Left ventricle myocardium inferior (tissue), 1 donor: ENCODE results near the gene CETN2. TPM values are rescaled to one million over a fixed set of nuclear protein-coding genes. Genes with fewer than 3 reads are reported as not detected.

Experiments
- DNase-seq: peaks from one replicate; pipeline ENCODE4 v3.0.0-alpha.2; 2020
- H3K27ac ChIP-seq: fragments of 200-600 bp; replicated peaks from 2 replicates; pipeline ENCODE4 v1.8.0; 2021
- H3K27me3 ChIP-seq: fragments of 200-600 bp; 2 replicates; pipeline ENCODE4 v1.8.0; 2021; ENCODE audit warnings: low read depth
- H3K36me3 ChIP-seq: fragments of 200-600 bp; 2 replicates; pipeline ENCODE4 v1.8.0; 2021
- H3K4me1 ChIP-seq: fragments of 200-600 bp; 2 replicates; pipeline ENCODE4 v1.8.0; 2021
- H3K4me3 ChIP-seq: fragments of 200-600 bp; 2 replicates; pipeline ENCODE4 v1.8.0; 2021; ENCODE audit warnings: mild to moderate bottlenecking, moderate library complexity
- H3K9me3 ChIP-seq: fragments of 200-600 bp; replicated peaks from 2 replicates; pipeline ENCODE4 v1.8.0; 2021
- intact Hi-C: fragments of 100-400 bp; cut with micrococcal nuclease; formaldehyde crosslinking; loops from one replicate; pipeline ENCODE4 v1.11.0; 2022
- total RNA-seq: library from RNA; stranded (reverse); fragmentation: NEBNext Ultra II Directional; extraction: Animal tissue kit (Norgen Biotek cat#: 25700); gene quantifications from one replicate; pipeline ENCODE4 v1.2.1, GENCODE V29; 2021
- TF ChIP-seq, protein P1 (sequence below): fragments of 200-600 bp; IDR thresholded peaks from 2 replicates; pipeline ENCODE4 v1.8.0; 2021; ENCODE audit warnings: antibody characterized with exemption, mild to moderate bottlenecking, borderline replicate concordance
- donor health status: DM: no; HTN: yes; CAD: no; lungs with severe emphysema.

The CETN2 gene
- total RNA-seq, 1 donor from 2014 or later, result 24.1 TPM

DNA sequence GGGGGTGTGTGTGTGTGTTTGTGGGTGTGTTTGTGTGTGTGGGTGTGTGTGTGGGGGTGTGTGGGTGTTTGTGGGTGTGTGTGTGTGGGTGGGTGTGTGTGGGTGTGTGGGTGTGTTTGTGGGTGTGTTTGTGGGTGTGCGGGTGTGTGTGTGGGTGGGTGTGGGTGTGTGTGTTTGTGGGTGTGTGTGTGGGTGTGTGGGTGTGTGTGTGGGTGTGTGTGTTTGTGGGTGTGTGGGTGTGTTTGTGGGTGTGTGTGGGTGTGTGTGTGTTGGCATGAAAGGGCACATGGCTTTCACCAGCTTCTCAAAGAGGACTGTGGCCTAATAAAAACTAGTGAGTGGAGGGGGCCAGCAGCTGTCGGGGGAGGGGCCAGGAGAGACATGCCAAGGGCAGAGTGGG is 42.0 kb upstream of the CETN2 start:
- intact Hi-C loops, result no loop called here

DNA sequence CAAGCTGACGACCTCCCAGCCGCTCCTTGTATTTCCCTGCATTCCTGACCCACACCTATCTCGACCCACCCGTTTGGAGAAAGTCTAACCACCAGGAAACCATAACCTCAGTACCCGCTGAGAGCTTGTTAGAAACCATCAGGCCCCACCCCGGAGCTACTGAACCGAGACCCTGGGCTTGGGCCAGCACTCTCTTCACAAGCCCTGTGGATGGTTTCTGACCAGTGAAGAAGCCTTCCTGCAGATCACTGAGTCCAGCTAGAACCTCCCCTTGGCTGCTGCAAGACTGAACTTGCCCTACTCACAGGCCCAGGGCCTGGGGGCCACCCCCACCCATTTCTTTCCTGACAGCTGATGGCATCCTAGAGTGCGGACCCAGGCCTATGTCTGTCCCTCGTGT is 40.7 kb upstream of the CETN2 start:
- Histone ChIP-seq H3K4me1 (no peaks in the 10 kb centered on the region), H3K27ac (no peak overlapping the region), H3K4me3 (no peak overlapping the region), H3K36me3 (peaks cover 20% of the 10 kb centered on the region), H3K27me3 (no peaks in the 10 kb centered on the region), H3K9me3 (no peaks in the 10 kb centered on the region)
- TF ChIP-seq, protein P1, sequence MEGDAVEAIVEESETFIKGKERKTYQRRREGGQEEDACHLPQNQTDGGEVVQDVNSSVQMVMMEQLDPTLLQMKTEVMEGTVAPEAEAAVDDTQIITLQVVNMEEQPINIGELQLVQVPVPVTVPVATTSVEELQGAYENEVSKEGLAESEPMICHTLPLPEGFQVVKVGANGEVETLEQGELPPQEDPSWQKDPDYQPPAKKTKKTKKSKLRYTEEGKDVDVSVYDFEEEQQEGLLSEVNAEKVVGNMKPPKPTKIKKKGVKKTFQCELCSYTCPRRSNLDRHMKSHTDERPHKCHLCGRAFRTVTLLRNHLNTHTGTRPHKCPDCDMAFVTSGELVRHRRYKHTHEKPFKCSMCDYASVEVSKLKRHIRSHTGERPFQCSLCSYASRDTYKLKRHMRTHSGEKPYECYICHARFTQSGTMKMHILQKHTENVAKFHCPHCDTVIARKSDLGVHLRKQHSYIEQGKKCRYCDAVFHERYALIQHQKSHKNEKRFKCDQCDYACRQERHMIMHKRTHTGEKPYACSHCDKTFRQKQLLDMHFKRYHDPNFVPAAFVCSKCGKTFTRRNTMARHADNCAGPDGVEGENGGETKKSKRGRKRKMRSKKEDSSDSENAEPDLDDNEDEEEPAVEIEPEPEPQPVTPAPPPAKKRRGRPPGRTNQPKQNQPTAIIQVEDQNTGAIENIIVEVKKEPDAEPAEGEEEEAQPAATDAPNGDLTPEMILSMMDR, result no peak
- no peak for DNase-seq
- intact Hi-C loops, result no loop called here

More for the DNA sequence above, 42.0 kb upstream of the CETN2 start:
- Histone ChIP-seq H3K27me3 (no peaks in the 10 kb centered on the region), H3K9me3 (no peaks in the 10 kb centered on the region), H3K4me3 (no peak overlapping the region), H3K4me1 (no peaks in the 10 kb centered on the region), H3K36me3 (peaks cover 11% of the 10 kb centered on the region), H3K27ac (no peak overlapping the region)
- TF ChIP-seq, protein P1, result no peak
- DNase-seq, result no peak

DNA sequence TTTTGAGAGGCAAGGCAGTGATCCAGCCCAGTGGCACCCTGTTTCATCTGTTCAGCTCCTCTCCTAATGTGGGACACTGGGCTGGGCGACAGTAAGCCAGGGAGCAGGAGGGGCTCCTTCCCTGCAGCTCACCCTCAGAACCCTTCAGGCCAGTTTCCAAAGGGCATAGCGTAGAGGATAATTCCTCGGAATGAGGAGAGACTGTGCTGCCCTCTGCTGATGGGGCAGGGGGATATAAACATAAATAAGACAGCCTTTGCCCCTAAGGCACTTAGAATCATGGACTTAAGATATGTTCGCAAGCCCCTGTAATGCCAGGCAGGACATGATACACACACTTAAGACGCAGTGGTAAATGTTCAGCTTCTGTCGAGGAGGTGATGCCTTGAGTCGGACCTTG is 39.4 kb upstream of the CETN2 start:
- Histone ChIP-seq H3K27ac (no peak overlapping the region), H3K27me3 (no peaks in the 10 kb centered on the region), H3K36me3 (peaks cover 28% of the 10 kb centered on the region), H3K4me3 (no peak overlapping the region), H3K4me1 (no peaks in the 10 kb centered on the region), H3K9me3 (no peaks in the 10 kb centered on the region)
- intact Hi-C loops, result no loop called here
- TF ChIP-seq, protein P1, result no peak
- DNase-seq, result no peak

DNA sequence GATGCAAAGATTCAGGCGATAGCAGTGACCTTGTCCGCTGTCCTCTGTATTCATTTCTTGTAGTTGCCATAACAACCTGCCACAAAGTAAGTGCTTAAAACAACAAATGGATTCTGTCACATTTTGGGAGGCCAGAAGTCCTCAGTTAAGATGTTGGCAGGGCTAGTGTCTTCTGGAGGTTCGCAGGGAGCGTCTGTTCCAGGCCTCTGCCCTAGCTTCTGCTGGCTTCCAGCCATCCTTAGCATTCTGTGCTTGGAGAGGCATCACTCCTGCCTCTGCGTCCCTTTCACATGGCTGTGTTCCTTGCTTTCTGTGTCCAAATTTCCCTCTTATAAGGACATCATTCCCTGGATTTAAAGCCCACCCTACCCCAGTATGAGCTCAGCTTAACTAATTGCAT is 35.8 kb upstream of the CETN2 start:
- H3K27me3 ChIP-seq, result no peaks in the 10 kb centered on the region
- H3K4me3 ChIP-seq, result no peak overlapping the region
- no peaks in the 10 kb centered on the region for H3K9me3 ChIP-seq
- no peak for DNase-seq
- H3K36me3 ChIP-seq, result peaks cover 43% of the 10 kb centered on the region
- TF ChIP-seq, protein P1, result no peak
- H3K4me1 ChIP-seq, result no peaks in the 10 kb centered on the region
- no peak overlapping the region for H3K27ac ChIP-seq
- intact Hi-C loops, result no loop called here

DNA sequence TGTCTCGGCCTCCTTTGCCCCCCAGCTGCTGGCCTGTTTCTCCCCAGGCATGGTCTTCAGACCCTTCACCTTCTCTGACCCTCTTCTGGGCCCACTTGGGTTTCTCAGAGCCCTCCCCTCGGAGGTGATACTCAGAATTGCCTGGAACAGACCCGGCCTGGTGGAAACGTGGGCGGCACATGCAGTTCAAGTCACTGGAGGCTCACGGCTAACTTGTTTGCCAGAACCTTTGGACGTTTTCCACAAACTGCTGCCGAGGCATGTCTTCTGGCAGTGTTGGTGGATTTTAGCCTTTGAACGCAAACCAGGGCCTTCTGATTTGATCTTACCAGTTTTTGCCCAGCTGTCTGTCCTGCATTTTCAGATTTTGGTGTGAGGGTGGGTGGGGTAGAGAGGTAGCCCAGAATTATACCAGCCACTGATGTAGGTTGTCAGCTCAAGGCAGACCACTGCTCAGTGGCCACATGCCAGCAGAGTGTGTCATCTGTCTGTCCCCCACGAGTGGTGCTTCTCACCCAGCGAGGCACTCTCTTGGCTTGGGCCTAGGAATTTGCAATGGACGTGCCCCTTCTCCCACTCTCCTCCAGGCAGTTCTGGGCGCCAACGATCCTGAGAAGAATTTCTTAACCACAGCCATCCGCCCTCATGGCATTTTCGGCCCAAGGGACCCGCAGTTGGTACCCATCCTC is 34.8 kb upstream of the CETN2 start:
- intact Hi-C loops, result no loop called here
- H3K36me3 ChIP-seq, result peaks cover 43% of the 10 kb centered on the region
- TF ChIP-seq, protein P1, result no peak
- no peaks in the 10 kb centered on the region for H3K9me3 ChIP-seq
- H3K4me3 ChIP-seq, result no peak overlapping the region
- H3K4me1 ChIP-seq, result no peaks in the 10 kb centered on the region
- H3K27me3 ChIP-seq, result no peaks in the 10 kb centered on the region
- DNase-seq, result no peak
- no peak overlapping the region for H3K27ac ChIP-seq
